HTR-8/SVneo (cell line): Measurements from ENCODE around the gene GOLGB1.

Experiments used
- DNase-seq: peaks from one replicate; pipeline ENCODE4 v3.0.0; 2011; ENCODE audit warnings: low spot score, mixed read lengths; ENCODE audit not compliant: insufficient read length
- FAIRE-seq: peaks from 2 replicates; lab custom pipeline; 2011; peaks lifted over from hg19 to GRCh38; lab: Jason Lieb, UNC

The GOLGB1 gene

DNA sequence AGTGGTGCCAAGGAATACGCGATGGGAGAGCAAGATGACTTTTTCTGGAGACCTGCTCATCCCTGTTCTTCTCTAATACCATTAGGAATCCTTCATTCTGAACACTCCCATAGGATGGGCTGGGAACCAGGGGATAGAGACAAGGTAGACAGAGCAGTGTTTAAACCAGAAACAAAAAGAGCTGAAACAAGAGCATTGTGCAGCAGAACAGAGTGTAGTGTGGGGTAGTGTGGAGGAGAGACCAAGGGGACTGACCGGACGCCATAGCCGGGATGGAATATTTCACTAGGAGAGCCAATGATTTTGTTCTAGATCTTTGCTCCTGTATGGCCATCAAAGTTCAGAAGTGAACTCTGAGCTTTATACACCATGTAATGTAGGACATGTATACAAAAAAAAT, 104.5 kb downstream of the GOLGB1 start:
- no peak for DNase-seq
- no peak for FAIRE-seq

DNA sequence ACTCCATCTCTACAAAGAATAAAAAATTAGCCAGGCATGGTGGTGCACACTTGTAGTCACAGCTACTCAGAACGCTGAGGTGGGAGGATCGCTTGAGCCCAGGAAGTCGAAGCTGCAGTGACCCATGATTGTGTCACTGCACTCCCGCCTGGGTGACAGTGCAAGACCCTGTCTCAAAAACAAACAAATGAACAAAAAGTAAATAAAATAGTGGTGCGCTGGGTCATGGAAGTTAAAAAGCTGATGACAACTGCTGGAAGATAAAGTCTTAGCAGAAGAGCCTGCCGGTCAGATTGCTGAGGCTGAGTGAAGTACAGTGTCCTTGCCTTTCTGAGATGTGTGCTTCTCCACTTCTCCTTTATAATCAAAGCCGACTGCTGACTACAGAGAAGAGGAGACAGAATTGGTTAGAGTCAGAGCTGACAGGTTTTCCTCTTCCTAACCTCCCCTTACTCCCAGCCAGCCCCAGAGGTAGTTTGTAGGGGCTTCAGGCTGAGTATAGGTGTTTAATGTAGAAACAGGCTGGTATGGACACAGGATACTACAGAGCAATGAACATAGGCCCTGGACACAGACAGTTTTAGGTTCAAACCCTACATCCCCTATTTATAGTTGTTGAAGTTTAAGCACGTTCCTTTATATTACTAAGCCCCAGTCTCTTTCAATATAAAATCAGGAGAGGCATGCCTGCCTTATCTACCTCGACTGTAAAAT, 106.8 kb downstream of the GOLGB1 start:
- FAIRE-seq = no peak
- no peak for DNase-seq

DNA sequence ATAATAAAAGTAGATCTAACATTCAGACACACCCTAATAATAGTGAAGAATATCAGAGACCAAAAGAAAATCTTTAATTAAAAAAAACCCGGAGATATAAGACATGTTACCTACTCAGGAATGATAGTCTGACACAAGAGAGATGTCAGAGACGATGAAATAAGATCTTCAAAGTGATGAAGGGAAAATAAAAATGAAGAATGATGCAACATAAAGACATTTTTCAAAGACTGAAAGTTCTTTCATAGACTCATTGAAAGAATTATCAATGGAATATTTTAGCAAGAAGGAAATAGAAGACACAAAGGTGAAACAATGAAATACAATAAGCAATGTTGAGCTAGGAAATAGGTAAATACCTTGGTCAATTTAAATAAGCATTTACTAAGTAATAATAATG, 108.4 kb downstream of the GOLGB1 start:
- no peak for DNase-seq
- no peak for FAIRE-seq

DNA sequence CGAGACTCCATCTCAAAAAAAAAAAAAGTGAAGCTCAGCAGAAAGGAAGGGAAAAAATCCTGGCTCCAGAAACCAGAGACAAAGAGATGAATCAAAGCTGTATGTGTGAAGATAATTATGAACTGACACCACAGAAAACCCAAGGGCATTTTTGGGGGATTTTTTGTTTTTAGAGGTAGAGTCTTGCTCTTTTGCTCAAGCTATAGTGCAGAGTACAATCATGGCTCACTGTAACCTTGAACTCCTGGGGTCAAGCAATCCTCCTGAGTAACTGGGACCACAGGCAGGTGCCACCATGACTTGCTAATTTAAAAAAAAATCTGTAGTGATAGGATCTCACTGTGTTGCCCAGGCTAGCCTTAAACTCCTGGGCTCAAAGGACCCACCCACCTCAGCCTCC, 111.6 kb downstream of the GOLGB1 start:
- no peak for DNase-seq
- FAIRE-seq = no peak

DNA sequence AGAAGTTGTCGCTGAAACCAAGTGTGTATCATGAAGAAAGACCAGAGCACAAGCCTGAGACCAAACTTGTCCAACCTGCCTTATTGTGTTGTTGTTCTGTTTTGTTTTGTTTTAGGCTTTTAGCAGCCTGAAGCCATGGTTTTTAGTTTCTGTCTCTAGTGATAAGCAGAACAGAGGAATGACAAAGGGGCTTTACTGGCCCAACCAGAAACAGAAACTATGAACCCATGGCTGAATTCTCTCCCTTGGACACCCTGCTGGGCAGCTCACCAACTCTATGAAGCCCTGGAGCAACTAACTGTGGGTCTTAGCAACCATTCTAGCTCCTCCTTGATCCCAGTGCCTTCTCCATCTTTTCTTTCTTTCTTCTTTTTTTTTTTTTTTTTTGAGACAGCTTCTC, 119.2 kb downstream of the GOLGB1 start:
- no peak for FAIRE-seq

DNA sequence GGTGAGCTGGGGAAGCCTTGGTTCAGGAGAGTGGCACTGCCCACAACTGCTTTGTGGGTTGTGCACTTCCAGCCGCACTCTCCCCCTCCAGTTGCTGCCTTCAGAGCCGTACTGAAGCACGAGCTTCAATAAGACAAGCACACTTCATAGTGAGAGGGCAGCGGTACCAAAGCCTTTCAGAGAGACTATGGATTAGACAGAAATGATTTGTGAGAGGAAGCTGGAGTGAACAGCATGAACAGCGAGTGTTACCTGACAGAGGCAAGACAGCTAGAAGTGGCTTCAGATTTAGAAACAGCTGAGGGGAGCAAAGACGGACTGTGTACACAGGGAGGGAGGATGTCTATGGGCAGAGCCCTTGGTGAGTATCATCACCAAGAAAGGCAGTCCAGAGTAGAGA, 119.9 kb downstream of the GOLGB1 start:
- DNase-seq (no peak), FAIRE-seq (no peak)

More for the DNA sequence above, 119.2 kb downstream of the GOLGB1 start:
- DNase-seq = no peak

DNA sequence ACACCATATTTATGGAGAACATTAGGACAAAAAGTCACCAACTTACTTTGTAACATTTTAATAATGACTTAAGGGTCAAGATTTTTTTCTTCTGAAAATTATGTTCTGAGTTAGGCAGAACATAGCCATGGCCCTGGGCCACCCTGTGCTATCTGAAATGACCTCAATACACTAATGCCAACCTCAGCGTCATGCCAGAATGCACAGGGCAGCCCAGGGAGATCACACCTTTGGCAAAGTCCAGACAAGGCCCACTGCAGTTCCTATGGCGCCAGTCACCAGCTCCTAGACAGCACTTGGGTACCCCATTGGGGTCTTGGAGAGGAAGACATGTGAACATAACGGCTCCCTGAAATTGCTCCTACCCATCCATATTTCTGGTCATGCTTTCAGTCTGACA, 121.9 kb downstream of the GOLGB1 start:
- DNase-seq (no peak), FAIRE-seq (no peak)

DNA sequence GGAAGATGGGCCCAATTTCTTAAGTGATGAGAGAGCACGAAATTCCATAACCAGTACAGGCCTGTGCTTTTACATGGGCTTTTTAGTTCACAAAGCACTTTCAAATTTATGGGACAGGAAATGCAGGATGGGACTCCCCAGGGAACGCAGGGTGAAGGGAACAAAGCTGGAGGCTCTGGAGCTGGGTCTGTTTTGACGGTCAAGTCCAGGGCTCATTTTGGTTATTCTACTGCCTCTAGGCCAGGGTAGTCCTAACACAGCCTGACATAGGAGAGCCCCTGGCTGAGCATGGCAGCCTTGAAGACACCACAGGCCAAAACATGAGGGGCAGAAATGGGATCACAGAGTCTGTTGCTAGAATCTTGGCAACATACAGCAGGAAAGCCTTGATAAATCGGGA, 122.3 kb downstream of the GOLGB1 start:
- FAIRE-seq = no peak

DNA sequence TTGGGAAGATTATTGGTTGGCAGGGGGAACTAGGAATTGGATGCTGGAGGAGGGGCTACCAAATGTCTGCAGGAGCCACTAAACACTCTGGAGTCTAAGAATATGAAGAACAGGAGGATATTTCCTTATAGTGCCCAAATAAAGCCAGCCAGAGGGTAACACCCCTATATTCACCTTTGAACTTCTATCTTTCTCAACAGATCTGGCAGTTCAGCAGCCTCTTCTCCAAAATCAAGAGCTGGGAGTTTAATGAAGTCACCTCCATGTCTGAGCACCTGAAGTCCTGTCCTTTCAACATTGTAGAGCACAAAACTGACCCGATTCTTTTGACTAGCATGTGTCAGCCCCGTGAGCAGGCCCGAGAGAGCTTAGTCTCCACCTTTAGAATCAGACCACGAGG, 123.0 kb downstream of the GOLGB1 start:
- FAIRE-seq (no peak), DNase-seq (no peak)

More for the DNA sequence above, 122.3 kb downstream of the GOLGB1 start:
- no peak for DNase-seq

DNA sequence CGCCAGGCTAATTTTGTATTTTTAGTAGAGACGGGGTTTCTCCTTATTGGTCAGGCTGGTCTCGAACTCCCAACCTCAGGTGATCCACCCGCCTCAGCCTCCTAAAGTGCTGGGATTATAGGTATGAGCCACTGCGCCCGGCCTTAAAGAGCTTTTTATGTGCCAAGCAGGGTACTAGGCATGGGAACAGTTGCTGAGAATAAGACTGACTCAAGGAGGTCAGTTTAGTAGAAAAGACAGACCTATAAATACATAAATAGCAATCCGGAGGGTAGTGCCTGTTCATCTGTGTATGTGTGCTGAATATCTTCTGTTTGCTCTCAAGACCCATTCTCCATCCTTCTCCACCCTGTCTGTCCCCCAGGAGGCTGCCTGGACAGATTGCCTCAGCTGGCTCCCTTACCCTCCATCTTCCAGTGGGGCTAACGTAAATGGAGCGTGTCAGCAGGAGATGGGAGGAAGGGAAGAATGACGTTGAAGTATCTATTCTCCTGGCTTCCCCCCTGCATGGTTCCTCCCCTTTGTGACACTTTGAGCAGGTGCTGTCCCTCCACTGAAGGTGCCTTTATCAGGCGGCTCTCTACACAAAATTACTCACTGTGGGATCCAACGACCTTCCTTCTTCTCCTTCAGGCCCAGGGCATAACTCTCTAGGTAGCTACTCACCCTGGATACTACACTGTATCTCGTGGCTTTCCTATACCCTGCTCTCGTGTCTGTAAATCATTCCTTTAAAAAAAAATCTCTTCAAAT, 125.2 kb downstream of the GOLGB1 start:
- no peak for FAIRE-seq
- no peak for DNase-seq

DNA sequence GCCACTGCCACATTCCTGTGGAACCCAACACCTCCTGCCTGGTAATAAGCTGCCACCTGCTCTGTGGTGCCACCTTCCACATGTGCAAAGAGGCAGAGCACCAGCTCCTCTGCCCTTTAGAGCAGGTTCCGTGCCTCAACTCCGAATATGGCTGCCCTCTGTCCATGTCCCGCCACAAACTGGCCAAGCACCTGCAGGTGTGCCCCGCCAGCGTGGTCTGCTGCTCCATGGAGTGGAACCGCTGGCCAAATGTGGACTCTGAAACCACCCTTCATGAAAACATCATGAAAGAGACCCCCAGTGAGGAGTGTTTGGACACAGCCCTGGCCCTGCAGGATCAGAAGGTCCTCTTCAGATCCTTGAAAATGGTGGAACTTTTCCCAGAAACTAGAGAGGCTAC, 128.1 kb downstream of the GOLGB1 start:
- DNase-seq = no peak
- FAIRE-seq = no peak

DNA sequence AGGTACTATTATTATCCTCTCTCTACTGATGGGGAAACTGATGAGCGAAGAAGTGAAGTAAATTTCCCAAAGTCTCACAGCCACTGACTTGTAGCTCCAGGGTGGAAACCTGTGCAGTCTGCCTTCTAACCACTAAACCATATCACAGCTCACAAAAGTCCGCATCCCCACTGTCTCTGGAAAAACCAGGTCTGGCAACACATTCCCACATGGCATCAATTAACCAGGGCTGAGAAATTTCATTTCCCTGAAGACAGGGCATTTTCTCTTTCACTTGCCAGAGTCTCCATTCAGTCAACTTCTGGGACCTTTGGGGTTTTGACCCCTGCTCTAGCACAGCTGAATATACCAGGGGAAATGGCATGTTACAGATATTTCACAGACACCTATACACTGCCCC, 129.8 kb downstream of the GOLGB1 start:
- FAIRE-seq = no peak

More for the DNA sequence above, 129.8 kb downstream of the GOLGB1 start:
- no peak for DNase-seq
